A673 (cell line): ENCODE measurements around the gene SCG3.

Experiments
- EZH2 ChIP-seq: fragments of 200-600 bp; sonication (generic); IDR thresholded peaks from 2 replicates; pipeline ENCODE4 v1.6.1; 2017; ENCODE audit warnings: borderline replicate concordance, low read depth, mild to moderate bottlenecking, mixed read lengths, antibody characterized with exemption, low read length; ENCODE audit not compliant: poor library complexity, severe bottlenecking
- TF ChIP-seq, protein P1 (sequence below): fragments of 300-800, 200-600 bp; sonication (generic); conservative IDR thresholded peaks from 2 replicates; pipeline ENCODE4 v1.5.1; 2017; ENCODE audit warnings: low read depth, mild to moderate bottlenecking, antibody characterized with exemption, low read length, moderate library complexity, mixed read lengths

DNA sequence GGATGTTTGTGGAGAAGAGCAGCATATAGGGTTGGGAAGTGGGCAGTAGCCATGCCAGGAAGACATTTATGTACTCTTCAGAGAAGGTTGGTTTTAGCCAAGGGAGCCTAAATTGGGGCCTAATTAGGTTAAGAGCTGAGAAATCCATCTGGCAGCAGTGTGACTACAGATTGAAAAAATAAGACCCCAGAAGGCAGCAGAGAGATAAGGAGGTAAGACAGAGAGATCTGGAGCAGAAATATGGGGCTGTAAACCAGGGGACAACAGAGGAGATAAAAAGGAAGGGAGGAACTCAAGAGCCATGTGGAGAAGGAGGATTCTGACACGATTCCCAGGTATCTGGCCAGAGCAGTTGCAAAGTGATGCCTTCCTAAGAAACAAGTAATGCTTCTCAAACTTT is 32.9 kb downstream of the SCG3 start:
- TF ChIP-seq, protein P1, sequence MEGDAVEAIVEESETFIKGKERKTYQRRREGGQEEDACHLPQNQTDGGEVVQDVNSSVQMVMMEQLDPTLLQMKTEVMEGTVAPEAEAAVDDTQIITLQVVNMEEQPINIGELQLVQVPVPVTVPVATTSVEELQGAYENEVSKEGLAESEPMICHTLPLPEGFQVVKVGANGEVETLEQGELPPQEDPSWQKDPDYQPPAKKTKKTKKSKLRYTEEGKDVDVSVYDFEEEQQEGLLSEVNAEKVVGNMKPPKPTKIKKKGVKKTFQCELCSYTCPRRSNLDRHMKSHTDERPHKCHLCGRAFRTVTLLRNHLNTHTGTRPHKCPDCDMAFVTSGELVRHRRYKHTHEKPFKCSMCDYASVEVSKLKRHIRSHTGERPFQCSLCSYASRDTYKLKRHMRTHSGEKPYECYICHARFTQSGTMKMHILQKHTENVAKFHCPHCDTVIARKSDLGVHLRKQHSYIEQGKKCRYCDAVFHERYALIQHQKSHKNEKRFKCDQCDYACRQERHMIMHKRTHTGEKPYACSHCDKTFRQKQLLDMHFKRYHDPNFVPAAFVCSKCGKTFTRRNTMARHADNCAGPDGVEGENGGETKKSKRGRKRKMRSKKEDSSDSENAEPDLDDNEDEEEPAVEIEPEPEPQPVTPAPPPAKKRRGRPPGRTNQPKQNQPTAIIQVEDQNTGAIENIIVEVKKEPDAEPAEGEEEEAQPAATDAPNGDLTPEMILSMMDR, result no peak
- no peak for TF ChIP-seq EZH2
